HG02973 (cell line): Measurements from ENCODE around the gene DMD.
"Not testable (repeated sequence)": the region's sequence is repeated elsewhere in the genome, so short reads cannot be mapped to it uniquely, and the experiment has no call there.

Experiments
- ATAC-seq: cut with Tn5 transposase; IDR thresholded peaks from one replicate; pipeline ENCODE4 v1.9.1; 2021; ENCODE audit warnings: moderate library complexity; ENCODE audit not compliant: unreplicated experiment

Gene DMD

DNA sequence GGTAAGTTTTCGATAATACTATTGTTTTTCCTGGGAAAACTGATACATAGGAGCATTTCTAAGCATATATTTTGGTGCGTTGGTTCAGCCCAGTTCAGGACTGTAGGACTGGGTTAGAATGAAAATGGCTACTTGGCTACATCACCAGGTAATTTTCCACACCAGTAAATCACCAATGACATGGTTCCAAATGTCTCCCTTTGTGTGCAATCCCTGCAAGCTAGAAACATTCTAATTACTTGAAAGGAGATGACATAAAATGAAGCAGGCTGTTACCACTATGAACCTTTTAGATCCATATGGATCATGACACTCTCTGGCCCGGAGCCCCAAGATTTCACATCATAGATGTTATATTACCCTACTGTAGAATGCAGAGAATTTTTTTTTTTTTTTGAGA lies 1562.1 kb downstream of the DMD start:
- no peak for ATAC-seq

DNA sequence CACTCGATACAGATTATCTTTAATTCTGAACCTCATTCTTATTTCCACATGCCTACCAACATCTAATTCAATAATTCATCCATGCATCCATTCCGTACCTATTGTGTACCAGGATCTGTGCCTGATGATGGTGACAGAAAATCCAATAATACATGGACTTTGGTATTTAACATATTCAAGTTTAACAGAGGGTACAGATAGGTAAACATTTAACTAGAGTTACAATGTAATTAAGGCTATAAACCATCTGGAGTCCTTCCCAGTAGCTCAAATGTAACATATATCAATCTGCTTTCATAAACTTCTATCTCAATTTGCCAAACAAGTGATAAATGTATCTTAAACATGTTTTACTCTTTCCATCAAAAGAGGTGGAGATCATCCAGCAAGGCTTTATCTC lies 1578.0 kb downstream of the DMD start:
- no peak for ATAC-seq

DNA sequence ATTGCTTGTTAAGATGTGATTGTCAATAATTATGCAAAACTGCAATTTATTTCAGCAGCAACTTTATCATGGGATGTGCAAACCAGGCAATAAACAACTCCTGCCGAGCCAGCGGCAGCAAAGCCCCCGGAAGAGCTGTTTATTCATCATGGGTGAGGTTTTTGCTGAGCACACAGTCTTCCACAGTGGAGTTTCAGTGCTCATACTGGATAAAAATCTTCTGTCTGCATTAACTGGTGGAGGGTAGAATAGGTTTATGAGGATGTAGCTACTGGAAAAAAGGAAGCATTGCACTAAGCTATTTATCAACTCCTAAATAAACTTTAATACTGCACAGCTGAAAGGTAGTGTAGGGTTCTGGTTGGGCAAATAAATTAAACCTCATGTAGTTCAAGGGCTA lies 1582.2 kb downstream of the DMD start:
- no peak for ATAC-seq

DNA sequence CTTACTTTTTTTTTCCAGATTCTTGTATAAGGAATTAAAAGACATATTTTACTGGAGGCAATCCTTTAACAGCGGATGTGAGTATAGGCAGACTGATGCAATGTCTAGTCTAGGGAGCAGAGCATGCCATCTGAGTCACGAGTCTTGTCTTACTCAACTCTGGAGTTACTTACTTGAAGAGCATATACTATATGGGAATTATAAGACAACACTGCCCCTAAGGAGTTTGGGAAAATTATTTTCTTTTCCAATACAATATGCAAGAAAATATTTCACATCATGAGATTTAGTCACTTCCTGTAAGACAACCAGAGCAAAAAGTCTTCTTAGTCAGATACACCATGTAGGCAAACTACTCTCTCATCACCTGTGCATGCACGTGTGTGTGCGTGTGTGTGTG lies 1602.2 kb downstream of the DMD start:
- no peak for ATAC-seq

DNA sequence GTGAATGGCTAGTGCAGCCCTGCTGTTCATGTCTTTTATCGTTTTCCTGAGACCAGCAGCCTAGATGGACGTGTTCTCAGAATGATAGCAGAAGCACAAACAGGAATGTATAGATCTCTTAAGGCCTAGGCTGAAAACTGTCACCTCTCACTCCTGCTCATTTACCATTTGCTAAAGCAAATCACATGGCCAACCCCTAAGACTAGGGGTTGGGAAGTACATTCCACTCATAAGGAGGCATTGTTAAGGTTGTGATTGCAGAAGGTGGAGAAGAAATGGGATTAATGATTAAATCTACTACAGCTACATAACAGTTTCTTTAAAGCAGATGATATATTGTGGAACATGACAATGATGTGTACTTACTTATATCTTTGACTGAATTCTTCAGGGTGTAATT lies 1602.7 kb downstream of the DMD start:
- no peak for ATAC-seq

DNA sequence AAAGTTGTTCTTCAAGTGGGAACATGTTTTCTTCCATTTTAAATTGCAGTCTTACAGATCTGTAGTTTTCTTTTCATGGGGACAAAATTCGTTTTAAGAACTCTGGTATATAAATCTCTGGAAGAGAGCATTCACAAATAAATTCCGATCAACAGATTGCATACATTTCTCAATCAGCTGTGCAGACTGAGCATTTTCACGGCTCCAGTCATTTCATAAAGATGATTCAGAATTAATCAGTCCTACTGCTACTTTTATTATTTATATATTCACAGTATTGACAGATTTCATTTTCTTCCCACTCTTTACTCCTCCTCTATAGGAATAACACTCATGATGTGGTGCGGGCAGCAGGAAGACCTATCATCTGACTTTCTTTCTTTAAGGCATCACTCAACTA lies 1604.6 kb downstream of the DMD start:
- ATAC-seq, result no peak

DNA sequence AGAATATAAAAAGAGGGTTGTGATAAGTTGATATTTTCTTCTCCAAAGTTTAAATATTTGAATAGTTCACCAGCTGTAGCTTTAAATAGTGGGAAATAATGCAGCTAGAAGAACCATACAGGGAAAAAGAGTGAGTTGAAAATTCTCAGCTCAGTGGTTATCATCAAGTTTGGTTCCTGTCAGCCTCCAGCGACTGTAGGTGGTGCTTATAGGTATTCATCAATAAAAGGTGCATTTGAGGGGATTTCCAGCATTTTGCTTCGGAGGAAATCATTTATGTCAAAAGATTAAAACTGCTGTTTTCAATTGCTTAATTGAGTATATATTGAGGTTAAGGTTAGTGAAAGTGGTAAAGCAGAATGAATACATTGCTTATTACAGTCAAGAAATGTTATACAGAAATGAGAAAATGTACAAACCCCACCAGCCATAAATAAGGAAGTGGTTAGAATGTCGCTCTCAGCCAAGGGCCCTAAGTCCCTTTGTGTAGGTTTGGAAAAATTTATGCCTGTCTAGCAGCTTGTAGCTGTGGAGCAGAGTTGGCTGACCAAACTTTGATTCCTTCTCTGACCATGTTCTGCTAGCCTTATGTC lies 1606.6 kb downstream of the DMD start:
- ATAC-seq, result peak; percentile 92

DNA sequence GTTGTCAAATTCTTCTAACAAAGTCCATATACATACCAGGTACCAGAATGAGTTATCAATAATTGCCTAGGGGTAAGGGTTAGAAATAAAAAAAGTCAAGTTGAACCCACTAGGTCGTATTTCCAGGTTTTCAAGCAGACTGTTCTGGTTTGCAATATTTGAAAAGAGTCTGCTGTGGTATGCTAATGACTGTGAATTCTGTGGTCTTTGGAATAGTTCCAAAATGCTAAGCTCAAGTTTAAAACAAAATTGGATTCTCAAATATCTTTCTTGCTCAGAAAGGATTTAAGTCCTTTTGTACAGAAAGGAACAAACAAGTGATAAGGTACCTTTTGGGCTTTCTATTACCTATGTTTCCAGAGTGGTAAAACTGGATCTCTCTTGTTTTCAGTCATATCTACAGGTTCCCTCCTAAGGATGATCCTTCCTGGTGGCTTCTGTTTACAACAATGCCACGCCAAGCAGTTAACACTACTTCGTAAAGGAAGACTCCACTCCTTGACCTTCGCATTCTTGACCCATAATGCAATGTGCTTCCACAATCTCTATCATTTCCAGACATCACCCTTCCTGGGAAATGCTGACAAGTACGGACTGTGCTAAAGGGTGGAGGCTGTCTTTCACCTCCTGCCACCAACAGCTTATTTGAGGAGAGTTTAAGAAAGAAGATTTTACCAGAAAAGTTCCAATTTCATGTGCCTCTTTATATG lies 1607.8 kb downstream of the DMD start:
- ATAC-seq, result no peak

DNA sequence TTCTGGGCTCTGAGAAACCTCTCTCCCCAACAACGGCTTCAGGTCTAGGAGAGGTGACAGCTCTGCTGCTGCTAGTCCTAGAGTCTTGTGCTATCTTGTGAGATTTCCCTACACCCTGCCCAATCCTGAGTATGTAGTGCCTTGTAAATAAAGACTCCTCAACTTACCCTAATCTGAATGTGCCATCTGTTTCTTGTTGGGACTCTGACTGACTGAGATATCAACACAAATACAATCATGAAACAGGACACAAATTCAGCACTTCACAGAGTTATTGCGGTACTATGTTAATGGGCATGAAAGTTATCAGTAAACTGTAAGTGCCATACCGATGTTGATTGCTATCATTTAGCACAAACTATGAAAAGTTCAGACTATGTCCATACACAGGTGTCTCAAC lies 1610.5 kb downstream of the DMD start:
- no peak for ATAC-seq

DNA sequence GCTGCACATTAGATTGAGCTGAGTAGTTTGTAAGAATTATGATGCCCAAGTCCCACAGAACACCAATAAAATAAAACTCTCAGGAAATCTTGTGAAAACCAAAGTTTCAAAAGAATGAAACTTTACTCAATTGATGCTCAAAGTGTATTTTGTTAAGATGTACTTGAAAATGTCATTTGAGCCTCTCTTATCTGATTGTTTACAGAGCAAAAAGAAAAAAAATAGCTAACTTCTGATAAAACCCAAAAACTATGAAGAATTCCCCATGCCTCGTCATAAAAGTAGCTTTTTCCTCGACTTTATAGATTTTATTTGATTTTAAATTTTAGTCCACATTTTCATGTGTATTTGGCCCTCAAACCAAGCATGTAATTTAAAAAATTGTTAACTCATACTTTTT lies 1618.0 kb downstream of the DMD start:
- no peak for ATAC-seq

DNA sequence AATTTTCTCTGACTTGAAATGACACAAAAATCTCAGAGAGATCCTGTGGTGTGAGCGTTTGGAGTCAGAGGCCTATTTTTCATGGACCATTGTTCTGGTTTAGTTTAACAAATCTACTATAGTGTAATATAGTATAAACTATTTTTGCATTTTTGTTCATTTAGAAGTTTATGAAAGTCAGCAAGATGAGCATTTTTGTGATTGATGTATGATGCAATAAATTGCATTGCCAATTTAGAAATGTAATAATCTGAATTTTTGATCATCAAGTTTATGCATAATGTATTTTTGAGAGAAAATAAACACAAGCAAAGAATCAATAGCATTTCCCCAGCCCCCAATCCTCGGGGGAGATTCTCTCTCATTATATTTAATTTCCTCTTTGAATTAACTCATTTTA lies 1620.0 kb downstream of the DMD start:
- ATAC-seq, result no peak

DNA sequence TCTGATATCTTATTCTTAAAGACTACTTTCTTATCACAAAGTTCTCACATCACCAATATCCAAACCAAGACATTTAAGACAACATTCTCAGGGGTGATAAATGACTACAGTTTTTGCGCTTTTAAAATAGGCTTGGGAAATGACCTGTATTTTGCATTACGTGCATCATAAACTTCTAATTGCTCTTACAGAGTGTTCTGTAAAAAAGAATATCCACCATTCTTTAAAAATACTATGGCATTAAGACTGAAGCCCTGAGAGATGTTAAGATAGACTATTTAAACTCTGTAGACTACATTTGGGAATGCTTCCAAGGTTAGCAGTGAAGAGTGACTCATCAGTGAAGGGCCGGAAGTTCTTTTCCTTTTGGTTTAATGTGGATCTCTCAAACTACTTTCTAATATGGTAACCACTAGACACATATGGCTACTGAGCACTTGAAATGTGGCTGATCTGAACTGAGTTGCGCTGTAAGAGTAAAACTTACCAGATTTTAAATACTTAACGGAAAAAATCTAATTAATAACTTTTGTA lies 1620.7 kb downstream of the DMD start:
- ATAC-seq, result no peak

DNA sequence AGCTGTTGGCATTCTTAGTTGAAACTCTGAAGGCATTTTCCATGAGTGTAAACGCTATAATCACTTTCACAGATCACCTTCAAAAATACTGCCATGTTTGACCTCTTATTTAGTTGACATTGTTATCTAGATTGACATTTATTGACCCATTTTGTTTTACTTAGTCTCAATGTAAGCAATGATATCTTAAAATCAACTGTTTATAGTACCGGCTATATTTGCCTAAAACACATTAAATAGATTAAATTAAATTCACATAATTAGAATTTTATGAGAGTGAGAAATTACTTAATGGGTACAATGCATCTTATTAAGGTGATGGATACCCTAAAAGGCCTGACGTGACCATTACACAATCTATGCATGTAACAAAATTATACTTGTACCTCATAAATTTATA lies 1621.8 kb downstream of the DMD start:
- no peak for ATAC-seq

DNA sequence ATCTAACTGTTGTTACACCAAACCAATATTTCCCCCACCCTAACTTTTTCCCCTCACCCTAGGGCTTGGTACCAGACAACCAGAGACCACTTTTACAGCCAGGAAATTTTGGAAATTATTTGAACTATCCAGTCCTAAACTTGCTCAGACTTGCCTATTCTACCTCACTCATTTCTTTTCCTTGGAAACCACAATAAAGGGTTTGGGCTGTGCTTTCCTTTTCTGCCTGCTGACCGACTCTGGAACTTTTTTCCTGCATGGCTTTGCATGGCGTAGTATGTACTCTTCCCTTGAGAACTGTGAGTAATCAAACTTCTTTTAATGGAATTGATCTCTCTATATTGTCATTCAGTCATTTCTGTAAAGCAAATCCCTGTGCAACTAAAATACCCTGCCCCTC lies 1623.0 kb downstream of the DMD start:
- no peak for ATAC-seq

DNA sequence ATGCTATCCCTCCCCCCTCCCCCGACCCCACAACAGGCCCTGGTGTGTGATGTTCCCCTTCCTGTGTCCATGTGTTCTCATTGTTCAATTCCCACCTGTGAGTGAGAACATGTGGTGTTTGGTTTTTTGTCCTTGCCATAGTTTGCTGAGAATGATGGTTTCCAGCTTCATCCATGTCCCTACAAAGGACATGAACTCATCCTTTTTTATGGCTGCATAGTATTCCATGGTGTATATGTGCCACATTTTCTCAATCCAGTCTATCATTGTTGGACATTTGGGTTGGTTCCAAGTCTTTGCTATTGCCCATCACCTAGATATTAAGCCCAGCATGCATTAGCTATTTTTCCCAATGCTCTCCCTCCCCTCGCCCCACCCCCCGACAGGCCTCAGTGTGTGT lies 1627.5 kb downstream of the DMD start:
- not testable (repeated sequence) for ATAC-seq

DNA sequence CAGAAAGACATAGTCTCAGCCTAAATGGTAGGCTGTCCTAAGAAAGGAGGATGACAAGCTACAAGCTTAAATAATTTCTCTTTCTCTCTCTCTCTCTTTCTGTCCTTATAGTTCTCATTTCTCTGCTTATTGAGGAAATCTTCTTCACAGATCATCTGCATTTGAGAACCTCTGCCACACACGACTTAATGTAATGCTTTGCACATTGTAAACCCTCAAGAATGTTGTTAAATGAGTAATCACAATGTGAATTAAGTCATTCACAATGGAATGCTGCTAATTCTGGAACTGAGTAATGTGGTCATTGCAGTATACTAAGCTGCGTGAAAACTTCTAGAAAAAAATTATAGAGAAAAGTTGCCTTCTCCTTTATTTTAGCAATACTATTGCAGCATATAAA lies 1630.6 kb downstream of the DMD start:
- ATAC-seq, result no peak

DNA sequence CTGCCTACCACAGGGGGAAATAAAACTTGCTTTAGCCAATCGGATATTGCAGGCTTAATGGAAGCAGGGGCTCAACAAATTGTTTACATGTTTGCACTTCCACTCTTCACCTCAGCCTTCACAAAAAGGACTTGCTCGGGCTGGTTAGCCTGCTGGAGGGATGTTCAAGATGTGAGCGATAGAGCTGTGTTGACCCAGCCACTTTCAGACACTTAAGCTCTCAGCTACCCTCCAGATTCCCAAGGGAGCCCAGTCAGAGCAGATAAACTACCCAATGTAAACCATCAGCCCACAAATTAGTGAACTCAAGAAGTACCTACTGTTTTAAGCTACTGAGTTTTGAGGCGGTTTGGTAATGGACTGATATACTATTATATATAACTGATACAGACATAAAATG lies 1631.1 kb downstream of the DMD start:
- no peak for ATAC-seq

DNA sequence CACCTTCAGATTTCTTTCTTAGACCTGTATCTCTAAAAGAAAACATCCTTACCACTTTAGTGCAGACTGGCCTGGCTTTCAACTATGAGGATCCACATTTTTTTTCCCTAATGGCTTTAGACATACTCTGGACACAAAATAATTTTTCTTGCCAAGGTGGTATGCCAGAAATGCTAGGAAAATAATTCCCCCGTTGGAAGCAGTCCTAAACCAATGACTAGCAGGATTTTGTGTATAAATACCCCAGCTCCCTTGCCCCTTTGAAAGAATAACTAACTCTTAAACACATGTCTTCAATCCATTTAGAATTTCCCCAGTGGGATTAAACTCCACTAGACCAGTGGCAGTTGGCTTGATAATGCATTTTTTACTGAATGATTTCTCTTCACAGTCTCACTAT lies 1639.0 kb downstream of the DMD start:
- no peak for ATAC-seq

DNA sequence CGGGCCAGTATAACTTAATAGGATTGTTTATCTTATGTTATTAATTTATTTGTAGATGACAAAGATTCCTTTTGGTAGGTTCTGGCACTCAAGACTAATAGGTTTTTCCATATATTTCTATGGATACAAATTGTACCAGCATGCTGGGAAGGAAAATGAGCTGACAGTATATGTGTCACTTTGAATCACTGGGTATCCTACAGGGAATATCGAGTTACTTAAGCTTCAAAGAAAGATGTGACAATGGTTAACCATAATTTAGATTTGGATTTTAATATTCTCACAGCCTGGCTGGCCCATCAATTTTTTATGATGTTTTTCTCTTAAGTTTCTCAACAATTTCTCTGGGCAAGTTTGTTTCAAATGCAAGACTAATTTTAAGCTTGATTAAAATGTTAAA lies 1640.7 kb downstream of the DMD start:
- ATAC-seq, result no peak

DNA sequence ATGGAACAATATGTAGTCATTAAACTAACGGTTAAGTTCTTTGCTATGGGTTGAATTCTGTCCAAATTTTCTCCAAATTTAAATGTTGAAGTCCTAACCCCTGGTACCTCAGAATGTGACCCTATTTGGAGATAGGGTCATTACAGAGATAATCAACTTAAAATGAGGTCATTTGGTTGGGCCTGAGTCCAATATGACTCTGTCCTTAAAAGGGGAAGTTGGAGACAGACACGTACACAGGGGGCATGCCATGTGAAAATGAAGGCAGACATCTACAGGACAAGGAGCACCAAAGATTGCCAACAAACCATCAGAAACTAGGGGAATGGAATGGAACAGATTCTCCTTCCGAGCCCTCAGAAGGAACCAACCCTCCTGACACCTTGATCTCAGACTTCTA lies 1647.6 kb downstream of the DMD start:
- no peak for ATAC-seq

DNA sequence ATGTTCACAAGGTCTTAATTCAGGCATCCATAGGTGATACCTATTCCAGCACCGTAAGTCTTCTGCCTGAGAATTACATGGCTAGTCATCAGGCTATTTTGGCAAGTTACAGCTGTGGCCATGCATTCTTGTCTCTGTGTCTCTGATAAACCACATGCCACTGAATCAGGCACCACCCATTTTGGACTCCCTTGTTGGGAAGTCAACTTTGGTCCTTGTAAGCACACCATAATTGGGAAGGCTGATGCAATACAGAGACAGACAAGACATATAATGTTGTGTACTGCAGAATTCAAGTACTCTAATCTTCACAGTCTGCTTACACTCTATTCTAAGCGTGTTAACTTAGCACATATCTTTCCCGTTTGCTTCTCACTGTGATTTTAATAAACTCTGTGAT lies 1655.8 kb downstream of the DMD start:
- no peak for ATAC-seq

DNA sequence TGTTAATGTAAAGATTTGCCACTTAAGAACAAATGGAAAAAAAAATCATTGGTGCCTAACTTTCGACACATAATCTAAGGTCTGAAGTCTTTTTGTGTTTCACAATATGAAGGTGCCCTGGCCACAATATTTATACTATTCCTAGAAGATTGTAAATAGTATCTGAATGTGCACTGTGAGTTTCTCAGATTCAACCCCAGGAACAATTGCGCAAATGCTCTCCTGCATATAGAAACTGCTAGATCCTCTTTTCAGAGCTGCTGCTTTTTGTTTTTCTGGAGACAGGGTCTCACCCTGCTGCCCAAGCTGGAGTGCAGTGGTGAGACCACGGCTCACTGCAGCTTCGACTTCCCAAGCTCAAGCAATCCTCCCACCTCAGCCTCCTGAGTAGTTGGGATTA lies 1659.4 kb downstream of the DMD start:
- ATAC-seq, result no peak

DNA sequence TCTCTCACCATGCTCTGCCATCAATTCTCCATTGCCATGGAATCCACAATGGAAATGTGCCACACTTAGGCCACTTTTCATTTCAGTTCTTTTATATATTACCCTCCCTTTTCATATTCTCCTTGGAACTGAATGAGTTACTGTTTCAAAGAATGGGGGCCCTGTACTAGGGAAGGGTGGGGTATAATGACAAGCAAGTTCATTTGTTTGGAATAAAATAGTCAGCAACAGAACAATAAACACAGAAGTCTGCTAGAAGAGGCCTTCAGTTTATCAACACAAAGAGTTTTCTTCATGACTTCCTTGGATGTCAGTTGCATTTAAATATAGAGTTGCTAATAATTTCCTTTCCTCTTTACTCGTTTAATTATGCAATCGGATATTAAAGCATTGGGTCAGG lies 1661.2 kb downstream of the DMD start:
- no peak for ATAC-seq
